NCI-H1436 treated with DMSO at 0.1 percent for 48 hours (cell line): Measurements from ENCODE around the gene ZNF469.
"Not testable (repeated sequence)": the region's sequence is repeated elsewhere in the genome, so short reads cannot be mapped to it uniquely, and the experiment has no call there.

Source experiments
- DNase-seq: peaks from one replicate; lab custom pipeline; 2025; lab: John Stamatoyannopoulos, UW

ZNF469 gene

DNA sequence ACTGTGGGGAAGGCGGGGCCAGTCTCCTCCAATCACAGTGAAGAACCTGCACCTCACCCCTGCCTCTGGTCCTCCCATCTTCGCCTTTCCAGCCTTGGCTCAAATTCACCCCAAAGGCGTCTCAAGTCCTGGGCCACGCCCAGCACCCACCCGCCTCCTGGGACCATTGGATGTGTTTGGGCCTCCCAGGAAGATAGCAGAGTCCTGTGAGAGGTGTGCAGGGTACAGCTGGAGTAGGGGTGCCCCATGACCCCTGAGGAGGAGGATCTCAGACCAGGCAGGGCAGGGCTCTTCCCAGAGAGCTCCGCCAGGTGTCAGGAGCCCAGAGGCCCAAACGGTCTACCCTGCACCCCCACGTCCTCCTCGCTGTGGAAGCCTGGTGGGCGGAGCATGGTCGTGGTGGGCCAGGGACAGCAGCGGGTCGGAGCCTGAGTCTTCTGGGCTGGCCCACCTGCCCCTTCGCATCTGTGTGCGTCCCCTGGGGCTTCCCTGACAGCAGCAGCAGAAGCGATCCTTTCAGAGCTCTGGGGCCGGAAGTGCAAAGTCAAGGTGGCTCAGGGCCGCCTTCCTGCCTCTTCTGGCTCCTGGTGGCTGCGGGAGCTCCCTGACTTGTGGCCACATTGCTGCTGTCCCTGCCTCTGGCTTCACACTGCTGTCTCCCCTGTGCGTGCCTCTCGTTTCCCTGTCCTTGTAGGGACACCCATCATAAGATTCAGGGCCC, 34.9 kb upstream of the ZNF469 start:
- no peak for DNase-seq

DNA sequence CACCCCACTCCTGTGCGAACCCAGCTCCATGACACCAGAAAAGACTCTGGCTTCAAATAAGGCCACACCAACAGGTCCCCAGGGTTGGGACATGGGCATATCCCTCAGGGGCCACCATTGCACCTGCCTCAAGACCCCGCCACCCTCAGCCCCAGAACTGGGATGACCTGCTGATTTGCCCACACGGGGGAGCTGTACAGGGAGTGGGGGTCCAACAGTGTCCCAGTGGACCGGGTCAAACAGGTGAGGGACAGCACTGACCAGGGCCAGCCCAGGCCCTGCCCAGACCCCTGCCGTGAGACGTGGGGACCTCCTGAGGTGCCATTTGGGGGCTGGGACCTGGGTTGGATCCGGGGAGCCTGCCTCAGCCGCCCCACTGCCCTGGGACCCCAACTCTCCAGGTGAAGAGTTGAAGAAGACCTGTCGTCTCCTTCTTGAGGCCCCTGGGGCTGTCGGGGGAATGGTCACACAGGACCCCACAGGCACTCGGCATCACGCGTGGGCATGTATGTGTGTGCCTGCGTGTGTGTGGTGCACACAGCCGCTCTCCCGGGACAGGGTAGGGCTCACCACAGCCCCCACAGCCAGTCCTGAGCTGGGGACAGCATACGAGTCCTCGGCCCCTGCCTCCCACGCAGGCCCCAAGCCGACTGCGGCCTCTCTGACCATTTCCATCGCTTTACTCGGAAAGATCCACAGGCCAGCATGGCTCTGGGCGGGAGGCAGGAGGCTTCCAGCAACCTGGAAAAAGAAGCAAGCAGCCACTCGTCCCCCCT, 34.2 kb upstream of the ZNF469 start:
- DNase-seq = no peak

DNA sequence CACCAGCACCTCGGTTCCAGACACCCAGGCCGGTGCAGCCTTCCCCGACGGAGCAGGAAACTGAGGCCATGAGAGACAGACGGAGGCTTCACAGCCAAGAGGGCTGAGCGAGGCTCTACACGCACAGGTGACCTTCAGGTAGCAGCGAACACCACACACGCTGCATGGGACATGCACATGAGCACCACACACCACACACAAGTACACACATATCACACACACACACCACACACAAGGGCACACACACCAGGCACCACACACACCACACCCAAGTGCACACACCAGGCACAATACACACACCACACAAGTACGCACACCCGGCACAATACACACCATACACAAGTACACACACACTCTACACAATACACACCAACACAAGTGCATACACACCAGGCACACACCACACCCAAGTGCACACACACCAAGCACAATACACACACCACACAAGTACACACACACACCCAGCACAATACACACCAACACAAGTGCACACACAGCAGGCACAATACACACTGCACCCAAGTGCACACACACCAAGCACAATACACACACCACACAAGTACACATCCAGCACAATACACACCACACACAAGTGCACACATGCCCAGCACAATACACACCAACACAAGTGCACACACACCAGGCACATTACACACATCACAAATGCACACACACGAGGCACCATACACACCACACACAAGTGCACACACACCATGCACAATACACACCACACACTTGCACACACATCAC, 33.4 kb upstream of the ZNF469 start:
- no peak for DNase-seq

DNA sequence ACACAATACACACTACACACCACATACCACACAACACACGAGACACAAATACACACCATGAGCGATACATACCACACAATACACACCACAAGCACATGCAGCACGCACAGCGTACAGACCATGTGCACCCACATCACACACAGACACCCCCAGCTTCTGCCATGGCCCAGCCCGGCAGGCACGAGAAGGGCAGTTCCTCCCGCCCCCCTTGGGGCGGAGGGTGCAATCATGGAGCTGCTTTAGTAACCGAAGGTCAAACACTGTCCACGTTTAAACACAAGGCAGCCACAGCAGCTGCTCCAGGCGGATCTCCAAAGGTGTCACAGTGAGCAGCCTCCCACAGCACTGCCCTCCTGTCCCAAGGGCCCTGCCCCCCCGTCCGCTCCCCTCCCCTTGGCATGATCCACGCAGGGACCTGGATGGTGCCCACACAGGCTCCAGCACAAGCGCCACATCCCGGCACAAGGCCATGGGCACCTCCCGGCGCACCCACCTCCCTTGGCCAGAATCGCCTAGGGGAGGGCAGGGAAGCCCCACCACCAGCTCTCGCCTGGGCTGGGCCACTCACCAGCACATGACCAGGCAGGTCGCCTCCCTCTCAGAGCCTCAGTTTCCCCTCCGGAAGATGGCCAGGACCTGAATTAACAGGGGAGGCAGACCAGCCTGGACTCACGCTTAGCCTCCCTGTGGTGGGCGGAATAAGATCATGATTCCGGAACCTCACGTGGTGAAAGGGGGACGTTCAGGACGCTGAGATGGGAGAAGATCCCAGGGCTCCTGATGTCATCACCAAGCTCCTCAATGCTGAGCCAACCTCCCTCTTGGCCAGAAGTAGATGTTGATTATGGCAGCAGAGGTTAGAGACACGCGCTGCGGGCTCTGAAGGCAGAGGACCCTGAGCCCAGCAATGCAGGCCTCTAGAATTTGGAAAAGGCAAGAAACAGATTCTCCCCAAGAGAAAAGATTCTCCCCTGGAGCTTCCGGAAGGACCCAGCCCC, 32.6 kb upstream of the ZNF469 start:
- DNase-seq = no peak

DNA sequence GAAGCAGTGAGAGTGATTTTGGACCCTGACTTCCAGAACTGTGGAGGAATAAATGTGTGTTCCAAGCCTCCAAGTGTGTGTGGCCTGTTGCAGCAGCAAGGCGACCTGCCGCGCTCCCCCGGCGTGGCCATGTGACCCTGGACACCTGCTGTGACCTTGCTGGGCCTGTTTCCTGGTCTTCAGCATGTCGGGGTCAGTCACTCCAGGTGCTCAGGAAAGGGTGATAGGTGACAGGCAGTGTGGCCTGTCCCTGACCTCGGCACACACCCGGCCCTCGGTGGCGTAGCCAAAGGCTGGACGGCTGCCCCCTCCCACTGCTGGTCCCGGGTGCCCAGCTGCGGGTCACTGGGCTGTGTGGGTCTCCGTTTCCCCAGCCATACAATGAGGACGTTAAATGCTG, 31.8 kb upstream of the ZNF469 start:
- no peak for DNase-seq

DNA sequence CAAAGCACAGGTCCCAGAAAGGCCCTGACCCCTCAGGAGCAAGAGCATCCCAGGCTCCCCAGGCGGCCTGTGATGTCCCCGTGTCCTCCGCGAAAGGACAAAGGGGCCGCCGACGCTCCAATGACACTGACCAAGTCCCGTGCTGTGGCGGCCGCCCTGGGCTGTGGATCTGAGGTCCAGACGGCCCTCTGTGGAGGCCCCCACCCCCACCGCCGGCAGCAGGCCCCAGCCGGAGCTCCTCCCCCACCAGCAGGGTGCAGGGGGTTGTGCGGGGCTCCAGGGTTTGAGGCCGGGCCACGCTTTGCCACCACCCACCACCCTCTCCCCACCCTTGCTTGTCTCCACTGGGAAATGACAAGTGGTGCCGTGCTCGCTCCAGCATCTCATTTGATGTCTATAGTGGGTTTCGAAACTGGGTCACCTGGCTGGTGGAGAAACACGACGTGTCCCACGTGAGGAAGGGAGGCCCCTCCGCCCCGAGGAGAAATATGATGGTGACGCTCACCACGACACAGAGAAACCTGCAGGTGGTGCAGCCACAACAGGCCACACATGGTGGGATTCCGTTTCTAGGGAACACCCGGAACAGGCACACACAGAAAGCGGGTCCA, 31.2 kb upstream of the ZNF469 start:
- DNase-seq = no peak

DNA sequence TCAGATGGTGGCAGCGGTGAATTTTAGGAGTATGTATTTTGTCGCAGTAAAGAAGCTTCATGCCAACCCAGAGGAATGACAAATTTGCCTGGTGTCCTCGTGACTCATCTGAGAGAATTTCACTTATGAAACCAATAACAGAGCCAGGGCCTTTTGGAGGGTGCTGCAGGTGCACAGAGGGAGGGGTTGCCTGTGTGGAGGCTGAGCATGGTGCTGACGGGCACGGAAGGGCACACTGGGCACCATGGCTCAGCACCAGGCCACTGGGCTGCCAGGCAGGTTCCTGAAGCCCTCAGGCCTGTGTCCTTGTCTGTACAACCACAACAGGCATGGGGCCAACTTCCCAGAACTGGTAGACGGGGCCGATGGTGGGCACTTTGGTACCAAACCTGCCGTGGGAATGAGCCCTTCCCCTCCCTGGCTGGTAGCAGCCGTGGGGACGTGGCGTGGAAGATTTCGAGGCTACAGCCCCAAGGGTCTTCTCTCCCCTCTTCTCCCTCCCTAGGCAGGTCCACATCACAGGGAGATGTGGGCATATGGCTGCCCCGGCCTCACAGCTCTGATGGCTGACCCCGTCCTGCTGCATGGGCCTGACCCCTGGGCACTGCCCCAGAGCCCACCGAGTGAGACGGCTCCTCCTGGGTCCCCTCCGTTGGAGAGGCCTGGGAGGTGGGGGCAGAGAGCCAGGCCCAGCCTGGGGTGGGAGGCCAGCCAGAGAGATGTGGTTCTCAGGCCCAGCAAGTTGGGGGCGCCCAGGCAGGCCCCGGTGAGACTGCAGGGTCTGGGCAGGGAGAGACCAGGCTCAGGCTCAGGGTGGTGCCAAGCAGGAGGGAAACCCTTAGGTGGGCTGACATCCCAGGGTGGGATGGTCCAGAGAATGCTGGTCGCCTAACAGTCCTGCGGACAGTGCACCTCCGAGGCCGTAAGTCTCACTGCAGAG, 30.2 kb upstream of the ZNF469 start:
- no peak for DNase-seq

DNA sequence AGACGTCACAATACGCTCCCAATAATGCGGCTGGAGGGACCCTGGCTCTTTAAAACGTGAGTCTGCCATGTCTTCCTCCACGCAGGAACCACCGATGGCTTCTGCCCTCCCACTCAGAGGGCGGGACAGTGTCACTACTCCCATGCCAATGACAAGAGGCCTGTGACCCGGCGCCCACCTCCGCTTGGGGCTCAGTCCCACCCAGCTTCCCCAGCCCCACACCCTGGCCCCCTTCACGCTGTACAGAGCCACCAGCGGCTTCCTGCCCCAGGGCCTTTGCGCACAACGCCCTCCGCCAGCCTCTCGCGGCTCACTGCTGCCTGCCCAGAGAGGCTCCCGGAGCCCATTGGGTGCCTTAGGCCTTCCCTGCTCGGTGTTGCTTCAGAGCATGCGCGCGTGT, 29.5 kb upstream of the ZNF469 start:
- no peak for DNase-seq

DNA sequence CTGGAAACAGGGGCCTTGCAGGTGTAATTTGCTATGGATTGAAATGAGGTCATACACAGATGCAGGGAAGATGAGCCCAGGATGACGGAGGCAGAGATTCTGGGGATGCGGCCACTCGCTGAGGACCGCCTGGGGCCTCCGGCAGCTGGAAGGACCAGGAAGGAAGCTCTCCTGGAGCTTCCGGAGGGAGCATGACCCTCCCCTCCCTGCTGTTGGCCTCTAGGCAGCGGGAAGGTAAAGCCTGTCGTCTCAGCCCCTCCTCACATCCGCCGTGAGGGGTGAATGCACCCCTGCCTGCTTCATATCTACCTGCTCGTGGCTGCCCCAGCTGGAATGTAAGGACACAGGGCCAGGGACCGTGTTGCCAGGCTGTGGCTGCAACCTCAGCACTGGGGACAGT, 29.1 kb upstream of the ZNF469 start:
- DNase-seq = no peak

DNA sequence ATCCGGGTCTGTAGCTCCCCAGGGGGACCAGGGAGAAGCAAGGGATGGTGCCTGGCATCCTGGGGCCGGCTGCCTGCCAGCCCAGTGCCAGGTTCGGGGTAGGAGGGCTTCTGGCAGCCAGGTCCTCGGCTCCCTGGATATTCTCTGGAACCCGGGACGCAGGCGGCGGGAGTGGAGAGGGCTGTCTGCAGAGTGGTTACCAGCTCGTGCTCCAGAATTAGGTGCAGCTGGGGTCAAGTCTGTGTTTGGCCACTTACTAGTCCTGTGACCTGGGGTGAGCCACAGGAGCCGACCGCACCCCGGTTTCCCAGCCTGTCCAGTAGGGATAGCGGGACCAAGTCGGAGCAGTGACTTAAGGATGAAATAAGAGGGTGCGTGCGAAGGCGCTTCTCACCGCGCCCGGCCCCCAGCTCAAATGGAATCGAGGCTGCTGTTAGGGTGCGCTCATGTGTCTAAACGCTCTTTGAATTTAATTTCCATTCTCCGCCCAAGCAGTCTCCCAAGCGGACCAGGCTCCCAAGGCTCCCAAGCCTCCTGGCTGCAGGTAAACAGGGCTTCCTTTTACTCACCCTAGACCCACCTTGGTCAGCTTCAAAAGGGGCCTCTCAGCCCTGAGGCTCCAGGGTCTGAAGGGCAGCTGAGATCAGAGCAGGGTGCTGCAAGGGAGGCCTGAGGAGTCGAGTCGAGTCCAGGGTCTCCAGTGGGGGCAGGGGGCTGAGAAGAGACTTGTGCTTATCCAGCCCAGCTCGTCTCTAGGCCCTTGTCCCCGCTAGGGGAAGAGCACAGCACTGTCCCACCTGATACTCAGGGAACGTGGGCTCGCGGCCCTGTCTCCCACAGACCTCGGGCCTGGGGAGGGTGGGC, 28.3 kb upstream of the ZNF469 start:
- no peak for DNase-seq

DNA sequence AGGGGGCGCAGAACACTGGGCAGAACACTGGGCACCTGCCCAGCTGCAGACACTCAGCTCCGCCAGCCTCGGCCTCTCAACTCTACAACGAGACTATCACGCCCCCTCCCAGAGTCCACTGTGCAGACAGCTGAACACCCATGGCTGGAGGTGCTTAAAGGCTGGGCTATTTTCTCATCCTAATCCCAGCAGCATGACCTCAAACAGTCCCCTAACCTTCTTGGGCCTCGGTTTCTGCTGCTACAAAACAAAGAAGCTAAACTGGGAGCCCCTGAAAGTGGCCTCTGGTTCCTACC, 27.7 kb upstream of the ZNF469 start:
- no peak for DNase-seq

DNA sequence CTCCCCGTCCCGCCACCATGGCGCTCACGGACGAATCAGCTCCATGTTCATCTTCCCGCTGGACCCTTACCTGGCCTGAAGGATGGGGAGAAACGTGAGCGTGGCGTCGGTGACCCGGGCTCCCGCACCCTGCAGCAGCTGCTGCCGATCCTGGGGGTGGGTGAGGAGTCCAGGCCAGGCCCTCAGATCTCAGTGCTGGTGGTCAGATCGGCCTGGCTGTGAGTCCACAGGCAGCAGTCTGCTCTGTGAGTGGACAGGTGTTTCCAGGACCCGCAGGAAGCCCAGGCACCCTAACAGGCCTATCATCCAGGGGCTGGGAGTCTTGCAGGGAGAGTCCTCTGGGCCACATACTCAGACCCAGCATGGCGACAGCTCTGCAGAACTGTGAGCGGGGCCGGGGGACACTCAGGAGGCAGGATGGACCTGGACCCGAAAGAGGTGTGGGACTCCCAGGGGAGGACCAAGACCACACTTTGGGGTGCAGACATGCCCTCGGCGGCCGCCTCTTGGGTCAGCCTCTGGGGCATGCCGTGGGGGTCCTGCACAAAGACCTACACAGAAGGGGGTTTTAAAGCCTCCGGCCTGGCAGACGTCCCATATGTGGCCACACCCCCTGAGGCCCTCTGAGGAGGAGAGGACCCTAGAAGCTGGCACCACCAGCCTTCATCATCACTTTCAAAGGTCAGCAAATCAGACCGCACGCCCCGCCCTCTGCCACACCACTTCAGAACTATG, 27.2 kb upstream of the ZNF469 start:
- no peak for DNase-seq

DNA sequence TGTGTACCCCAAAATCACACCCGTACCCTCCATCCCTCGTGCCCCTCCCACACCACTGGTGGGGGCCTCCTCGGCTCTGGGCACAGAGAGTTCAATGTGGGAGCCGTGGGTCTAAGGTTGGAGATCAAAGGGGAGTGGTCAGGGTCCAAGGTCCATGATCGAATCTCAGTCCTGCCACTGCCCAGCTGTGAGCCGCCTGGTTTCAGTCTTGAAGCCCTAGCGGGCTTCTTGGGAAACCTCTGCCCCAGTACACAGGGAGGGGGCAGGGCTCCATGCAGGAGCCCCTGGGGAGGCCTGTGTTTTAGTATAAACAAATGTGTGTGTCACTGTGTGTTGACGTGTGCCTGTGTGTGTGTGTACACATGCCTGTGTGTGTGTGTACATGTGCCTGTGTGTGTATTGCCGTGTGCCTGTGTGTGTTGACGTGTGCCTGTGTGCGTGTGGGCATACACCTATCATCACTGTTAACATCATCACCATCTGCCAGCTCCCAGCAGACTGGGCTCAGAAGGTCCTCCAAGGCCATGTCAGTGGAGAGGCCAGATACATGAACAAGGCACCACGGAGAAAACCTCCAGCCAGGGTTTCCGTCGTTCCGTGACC, 26.5 kb upstream of the ZNF469 start:
- DNase-seq = no peak

DNA sequence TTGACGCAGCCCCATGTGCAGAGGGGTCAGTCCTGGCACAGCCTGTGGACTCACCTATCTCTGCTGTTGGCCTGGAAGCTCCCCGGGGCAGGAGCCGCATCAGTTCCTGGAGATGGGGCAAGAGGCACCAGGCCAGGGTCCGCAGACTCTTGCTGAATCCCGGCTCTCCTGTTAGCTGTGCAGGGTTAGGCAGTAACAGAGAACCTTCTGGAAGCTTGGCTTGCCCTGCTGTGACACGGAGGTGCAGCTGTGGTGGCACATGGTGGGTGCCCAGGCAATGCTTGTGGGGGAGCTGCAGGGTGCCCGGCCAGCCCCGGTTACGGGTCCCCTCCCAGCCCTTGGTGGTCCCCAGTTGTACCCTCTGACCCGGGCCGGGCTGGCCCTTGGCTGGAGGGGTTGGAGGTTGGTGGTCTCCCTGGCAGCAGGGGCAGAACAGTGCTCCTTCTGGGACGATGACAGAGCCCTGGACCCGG, 26.0 kb upstream of the ZNF469 start:
- DNase-seq = no peak

DNA sequence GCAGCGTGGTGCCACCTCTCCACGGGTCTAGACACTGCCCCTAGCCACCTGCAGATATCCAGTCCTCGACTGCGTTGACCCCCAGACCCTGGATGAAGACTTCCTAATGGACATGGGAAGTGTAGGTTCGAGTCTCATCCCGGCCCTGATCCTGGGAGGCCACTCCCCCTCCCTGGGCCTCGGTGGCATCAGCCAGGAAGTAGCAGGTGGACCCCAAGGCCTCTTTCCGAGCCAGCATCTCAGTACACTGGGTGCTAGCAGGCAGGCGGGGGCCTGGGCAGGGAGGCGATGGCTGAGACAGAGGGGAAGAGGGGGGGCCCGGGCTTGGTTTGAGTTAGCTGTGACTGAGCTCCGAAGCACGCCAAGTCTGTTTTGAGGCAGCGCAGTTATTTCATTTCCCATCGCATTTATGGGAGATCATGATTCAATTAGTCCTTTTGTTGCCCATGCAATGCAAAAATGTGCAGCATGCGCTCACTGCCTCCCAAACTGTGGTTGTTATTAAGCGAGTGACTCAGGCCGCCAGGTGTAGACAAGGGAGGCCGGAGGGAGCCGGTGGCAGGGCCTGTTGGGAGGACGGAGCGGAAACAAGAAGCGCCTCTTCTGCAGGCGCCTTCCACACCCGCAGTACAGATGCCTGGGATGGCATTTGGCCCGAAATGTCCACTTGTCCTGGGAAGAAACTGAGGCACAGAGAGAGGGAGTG, 25.3 kb upstream of the ZNF469 start:
- no peak for DNase-seq

DNA sequence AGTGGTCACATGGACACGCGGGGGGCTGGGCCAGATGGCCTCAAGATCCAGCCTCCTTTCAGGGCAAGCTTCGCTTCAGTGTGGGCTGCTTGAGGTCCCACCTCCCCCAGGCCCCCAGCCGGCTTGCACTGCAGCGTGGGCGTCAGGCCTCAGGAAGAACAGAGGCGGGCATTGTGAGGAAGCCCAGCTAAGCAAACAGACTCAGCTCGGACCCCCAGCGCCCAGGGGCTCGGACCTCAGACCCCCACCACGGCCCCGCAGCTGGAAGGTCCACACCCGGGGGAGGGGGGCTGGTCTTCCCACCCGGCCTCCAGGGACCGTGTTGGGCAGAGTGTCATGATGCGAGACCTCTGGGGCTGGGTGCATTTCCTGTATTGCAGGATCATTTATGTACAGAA, 24.7 kb upstream of the ZNF469 start:
- DNase-seq = no peak

DNA sequence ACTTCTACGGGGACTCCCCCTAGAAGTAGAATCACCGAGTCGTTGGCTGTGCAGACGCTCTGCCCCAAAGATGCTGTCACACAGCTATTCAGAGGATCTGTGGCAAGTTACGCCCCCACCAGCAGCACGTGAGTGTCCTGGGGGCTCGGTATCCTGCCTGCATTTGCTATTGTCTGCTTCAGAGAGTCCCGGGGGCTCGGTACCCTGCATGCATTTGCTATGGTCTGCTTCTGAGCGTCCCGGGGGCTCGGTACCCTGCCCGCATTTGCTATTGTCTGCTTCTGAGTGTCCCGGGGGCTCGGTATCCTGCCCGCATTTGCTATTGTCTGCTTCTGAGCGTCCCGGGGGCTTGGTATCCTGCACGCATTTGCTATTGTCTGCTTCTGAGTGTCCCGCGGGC, 23.8 kb upstream of the ZNF469 start:
- DNase-seq = no peak

DNA sequence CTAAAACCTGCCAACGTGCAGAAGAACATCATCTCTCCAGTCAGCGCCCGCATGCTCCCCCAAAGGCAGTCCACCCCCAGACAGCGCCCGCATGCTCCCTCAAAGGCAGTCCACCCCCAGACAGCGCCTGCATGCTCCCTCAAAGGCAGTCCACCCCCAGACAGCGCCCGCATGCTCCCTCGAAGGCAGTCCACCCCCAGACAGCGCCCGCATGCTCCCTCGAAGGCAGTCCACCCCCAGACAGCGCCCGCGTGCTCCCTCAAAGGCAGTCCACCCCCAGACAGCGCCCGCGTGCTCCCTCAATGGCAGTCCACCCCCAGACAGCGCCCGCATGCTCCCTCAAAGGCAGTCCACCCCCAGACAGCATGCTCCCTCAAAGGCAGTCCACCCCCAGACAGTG, 22.4 kb upstream of the ZNF469 start:
- DNase-seq = not testable (repeated sequence)
